Ovary (tissue), 9 donors: ENCODE data around the gene GIMD1. TPM values are rescaled to one million over a fixed set of nuclear protein-coding genes. Genes with fewer than 3 reads are reported as not detected.

ENCODE experiments used
- DNase-seq, 5 donors: peaks; one replicate each; pipeline ENCODE4 v3.0.0-alpha.2; 2019 to 2020
- H3K27ac ChIP-seq, 2 donors: fragments of 200-600 bp; one replicate each; pipeline versions ENCODE4 v1.5.1 to v1.8.0; 2019 to 2022
- H3K27me3 ChIP-seq: fragments of 200-600 bp; one replicate; pipeline ENCODE4 v1.8.0; 2022
- H3K36me3 ChIP-seq: fragments of 200-600 bp; sonication (generic); one replicate; pipeline ENCODE4 v1.5.1; 2019
- H3K4me1 ChIP-seq: one replicate; pipeline ENCODE4 v1.8.1; 2013; ENCODE audit warnings: mild to moderate bottlenecking, moderate library complexity; ENCODE audit not compliant: insufficient read depth
- H3K4me3 ChIP-seq: fragments of 200-600 bp; sonication (generic); one replicate; pipeline ENCODE4 v1.5.1; 2017
- H3K9me3 ChIP-seq, 2 donors: fragments of 200-600 bp in 1 of 2; sonication (generic) in 1 of 2; one replicate each; pipeline versions ENCODE4 v1.5.1 to v1.8.1; 2013 to 2019; ENCODE audit warnings: mild to moderate bottlenecking in 1 of 2, moderate library complexity in 1 of 2
- CTCF ChIP-seq, 3 donors: fragments of 450-650 bp in 2 of 3; fragments of 200-600 bp in 1 of 3; IDR thresholded peaks; one replicate each; pipeline versions ENCODE4 v1.5.1 to v1.8.0; 2016 to 2022; ENCODE audit warnings: antibody characterized with exemption in 3 of 3, mild to moderate bottlenecking in 1 of 3
- EP300 ChIP-seq: sonication (generic); formaldehyde crosslinking; IDR thresholded peaks from one replicate; pipeline ENCODE4 v1.6.1; 2017; ENCODE audit warnings: antibody characterized with exemption
- POLR2A ChIP-seq: fragments of 450-650 bp; IDR thresholded peaks from one replicate; pipeline ENCODE4 v1.6.1; 2017; ENCODE audit warnings: antibody characterized with exemption, mild to moderate bottlenecking, moderate library complexity
- WGBS, 3 donors: extraction: QIAGEN DNeasy Blood & Tissue Kit in 1 of 3; methylation state at CpG; one replicate each; pipeline versions ENCODE4 v1.1.5 to v1.1.7; 2013 to 2017; 5-methylcytosine and 5-hydroxymethylcytosine counted together
- intact Hi-C, 4 donors: fragments of 100-400 bp; cut with DNase I; formaldehyde crosslinking; loops; one replicate each; pipeline versions ENCODE4 v1.11.0 to v1.15.1; 2022 to 2023
- polyA plus RNA-seq, 2 donors: library from polyadenylated mRNA; stranded (reverse); fragments of 200-250 nt in 1 of 2; fragments of 350-450 nt in 1 of 2; fragmentation: Illumina TruSeq in 1 of 2; extraction: RNeasy Lipid Tissue Mini Kit (QIAGEN cat#74804) in 1 of 2; gene quantifications; one replicate each; pipeline ENCODE4 v1.2.3, GENCODE V29; 2013 to 2014
- total RNA-seq, 7 donors: library from RNA; depleted of rRNA in 2 of 7; stranded (reverse); fragments of >200 nt in 2 of 7; fragmentation: NEBNext Ultra II Directional in 3 of 7; extraction: Animal tissue kit (Norgen Biotek cat#: 25700) in 3 of 7; gene quantifications; one replicate each; pipeline versions ENCODE4 v1.1.0 to v1.2.4, GENCODE V29; 2016 to 2023
- donor health status: DM: no; HTN: no; CAD: no; lungs with moderate emphysema.
- donor health status: DM: no; HTN: no; CAD: no.
- donor health status: Bipolar disorder and iron deficiency.
- donor health status: DM: yes; HTN: yes; CAD: no.
- donor health status: DM: no; HTN: no; CAD: no.
- donor health status: DM: yes; HTN: yes; CAD: no.

GIMD1 gene
- total and polyA plus RNA-seq, 9 donors = not detected

GRCh38 chr4:106395582-106395981 is 27.0 kb upstream of the GIMD1 start:
- Histone ChIP-seq H3K9me3 (no peaks in the 10 kb centered on the region), H3K36me3 (no peaks in the 10 kb centered on the region), H3K27me3 (no peaks in the 10 kb centered on the region), H3K4me1 (no peaks in the 10 kb centered on the region), H3K27ac (no peak overlapping the region), H3K4me3 (no peak overlapping the region)
- TF ChIP-seq POLR2A = no peak
- TF ChIP-seq EP300 = no peak
- no peak for TF ChIP-seq CTCF (IDR thresholded peaks at IDR 0.05)
- intact Hi-C loops = no loop called here
- DNase-seq = no peak
- WGBS, 3 donors = 89 to 94% (median 90%) methylated on average over 2 of the region's 2 CpGs

- Histone ChIP-seq H3K9me3 (no peaks in the 10 kb centered on the region), H3K27ac (no peak overlapping the region), H3K36me3 (no peaks in the 10 kb centered on the region), H3K27me3 (no peaks in the 10 kb centered on the region), H3K4me1 (no peaks in the 10 kb centered on the region), H3K4me3 (no peak overlapping the region)
- 85 to 89% (median 85%) methylated on average over 6 of the region's 6 CpGs for WGBS, 3 donors
- no peak for TF ChIP-seq EP300
- no peak for TF ChIP-seq POLR2A
- no peak for TF ChIP-seq CTCF (IDR thresholded peaks at IDR 0.05)
- no peak for DNase-seq
- intact Hi-C loops = no loop called here
These were observed 17.3 kb upstream of the GIMD1 start for GRCh38 chr4:106385853-106386393.

- 93 to 97% (median 94%) methylated on average over 3 of the region's 3 CpGs for WGBS, 3 donors
- H3K9me3 ChIP-seq = no peaks in the 10 kb centered on the region
- H3K27me3 ChIP-seq = no peaks in the 10 kb centered on the region
- no peak for DNase-seq
- H3K4me1 ChIP-seq = no peaks in the 10 kb centered on the region
- H3K4me3 ChIP-seq = no peak overlapping the region
- no peaks in the 10 kb centered on the region for H3K36me3 ChIP-seq
- TF ChIP-seq CTCF (IDR thresholded peaks at IDR 0.05) (no peak), POLR2A (no peak), EP300 (no peak)
- no peak overlapping the region for H3K27ac ChIP-seq
- intact Hi-C loops = no loop called here
These were observed 16.3 kb upstream of the GIMD1 start for GRCh38 chr4:106384878-106385277.

- Histone ChIP-seq H3K4me1 (no peaks in the 10 kb centered on the region), H3K27ac (no peak overlapping the region), H3K4me3 (no peak overlapping the region), H3K9me3 (no peaks in the 10 kb centered on the region), H3K27me3 (no peaks in the 10 kb centered on the region), H3K36me3 (no peaks in the 10 kb centered on the region)
- intact Hi-C loops = no loop called here
- TF ChIP-seq CTCF (IDR thresholded peaks at IDR 0.05) (no peak), POLR2A (no peak), EP300 (no peak)
- no peak for DNase-seq
These were observed 11.6 kb upstream of the GIMD1 start for GRCh38 chr4:106380179-106380578.
